ENCODE measurements around the gene WASF3. TPM values are rescaled to one million over a fixed set of nuclear protein-coding genes. Genes with fewer than 3 reads are reported as not detected.
"Not testable (repeated sequence)": the region's sequence is repeated elsewhere in the genome, so short reads cannot be mapped to it uniquely, and the experiment has no call there.

WASF3 gene
- polyA plus RNA-seq, 2 donors, result 1.4 to 1.5 TPM

- H3K36me3 ChIP-seq (ENCODE audit: control insufficient read depth in 2 of 2, insufficient read depth in 2 of 2, low read length in 1 of 2); H3K4me3 ChIP-seq (ENCODE audit: low read depth in 1 of 2, low read length in 2 of 2); H3K27me3 ChIP-seq (ENCODE audit: control insufficient read depth in 1 of 2, insufficient read depth in 2 of 2, low read length in 2 of 2); H3K4me1 ChIP-seq (ENCODE audit: control insufficient read depth in 2 of 2, insufficient read depth in 2 of 2, low read length in 1 of 2); H3K9me3 ChIP-seq (ENCODE audit: control insufficient read depth in 2 of 2, insufficient read depth in 1 of 2, low read depth in 1 of 2, low read length in 1 of 2); H3K27ac ChIP-seq (ENCODE audit: low read depth in 2 of 2, low read length in 1 of 2): not testable (repeated sequence)
- 91 to 92% methylated on average over 6 of the region's 6 CpGs for WGBS, 2 donors
These were observed 78.2 kb downstream of the WASF3 start for GRCh38 chr13:26635634-26636033.

DNA sequence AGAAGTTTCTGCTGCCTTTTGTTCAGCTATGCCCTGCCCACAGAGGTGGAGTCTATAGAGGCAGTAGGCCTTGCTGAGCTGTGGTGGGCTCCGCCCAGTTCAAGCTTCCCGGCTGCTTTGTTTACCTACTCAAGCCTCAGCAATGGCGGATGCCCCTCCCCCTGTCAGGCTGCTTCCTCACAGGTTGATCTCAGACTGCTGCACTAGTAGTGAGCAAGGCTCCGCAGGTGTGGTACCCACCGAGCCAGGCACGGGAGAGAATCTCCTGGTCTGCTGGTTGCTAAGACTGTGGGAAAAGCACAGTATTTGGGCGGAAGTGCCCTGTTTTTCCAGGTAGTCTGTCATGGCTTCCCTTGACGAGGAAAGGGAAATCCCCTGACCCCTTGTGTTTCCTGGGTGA is 78.6 kb downstream of the WASF3 start:
- not testable (repeated sequence) for H3K4me1 ChIP-seq (ENCODE audit: control insufficient read depth in 2 of 2, insufficient read depth in 2 of 2, low read length in 1 of 2); H3K27me3 ChIP-seq (ENCODE audit: control insufficient read depth in 1 of 2, insufficient read depth in 2 of 2, low read length in 2 of 2); H3K27ac ChIP-seq (ENCODE audit: low read depth in 2 of 2, low read length in 1 of 2); H3K4me3 ChIP-seq (ENCODE audit: low read depth in 1 of 2, low read length in 2 of 2); H3K9me3 ChIP-seq (ENCODE audit: control insufficient read depth in 2 of 2, insufficient read depth in 1 of 2, low read depth in 1 of 2, low read length in 1 of 2); H3K36me3 ChIP-seq (ENCODE audit: control insufficient read depth in 2 of 2, insufficient read depth in 2 of 2, low read length in 1 of 2)
- WGBS, 2 donors, result 77 to 80% methylated on average over 8 of the region's 8 CpGs

- no peaks in the 10 kb centered on the region for H3K9me3 ChIP-seq (ENCODE audit: control insufficient read depth in 2 of 2, insufficient read depth in 1 of 2, low read depth in 1 of 2, low read length in 1 of 2)
- H3K27me3 ChIP-seq (ENCODE audit: control insufficient read depth in 1 of 2, insufficient read depth in 2 of 2, low read length in 2 of 2), result no peaks in the 10 kb centered on the region
- no peaks in the 10 kb centered on the region for H3K4me1 ChIP-seq (ENCODE audit: control insufficient read depth in 2 of 2, insufficient read depth in 2 of 2, low read length in 1 of 2)
- H3K36me3 ChIP-seq (ENCODE audit: control insufficient read depth in 2 of 2, insufficient read depth in 2 of 2, low read length in 1 of 2), result no peaks in the 10 kb centered on the region
- no peak overlapping the region for H3K27ac ChIP-seq (ENCODE audit: low read depth in 2 of 2, low read length in 1 of 2)
- no peak overlapping the region for H3K4me3 ChIP-seq (ENCODE audit: low read depth in 1 of 2, low read length in 2 of 2)
These were observed 89.1 kb downstream of the WASF3 start for GRCh38 chr13:26646603-26647002.

GRCh38 chr13:26651234-26651633 is 93.8 kb downstream of the WASF3 start:
- Histone ChIP-seq H3K4me1 (ENCODE audit: control insufficient read depth in 2 of 2, insufficient read depth in 2 of 2, low read length in 1 of 2) (no peaks in the 10 kb centered on the region), H3K36me3 (ENCODE audit: control insufficient read depth in 2 of 2, insufficient read depth in 2 of 2, low read length in 1 of 2) (no peaks in the 10 kb centered on the region), H3K4me3 (ENCODE audit: low read depth in 1 of 2, low read length in 2 of 2) (no peak overlapping the region), H3K27ac (ENCODE audit: low read depth in 2 of 2, low read length in 1 of 2) (no peak overlapping the region), H3K9me3 (ENCODE audit: control insufficient read depth in 2 of 2, insufficient read depth in 1 of 2, low read depth in 1 of 2, low read length in 1 of 2) (no peaks in the 10 kb centered on the region), H3K27me3 (ENCODE audit: control insufficient read depth in 1 of 2, insufficient read depth in 2 of 2, low read length in 2 of 2) (no peaks in the 10 kb centered on the region)
- WGBS, 2 donors, result 96 to 98% methylated on average over 1 of the region's 1 CpG

DNA sequence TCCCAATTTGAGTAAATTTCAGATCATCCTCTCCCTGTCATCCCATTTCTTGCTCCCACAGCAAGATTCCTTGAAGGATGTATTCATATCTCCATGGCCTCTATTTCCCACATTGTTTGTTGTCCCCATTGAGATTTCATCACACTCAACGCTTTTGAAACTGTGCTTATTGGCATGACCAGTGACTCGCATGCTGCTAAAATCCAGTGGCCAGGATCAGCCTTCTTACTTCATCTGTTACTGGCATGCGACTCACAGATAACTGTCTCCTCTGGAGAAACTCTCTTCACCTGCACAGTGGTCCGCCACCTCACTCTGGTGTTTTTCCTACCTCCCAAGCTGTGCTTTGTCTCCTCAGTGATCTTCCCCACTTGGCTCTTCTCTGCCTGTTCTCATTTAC is 95.8 kb downstream of the WASF3 start:
- Histone ChIP-seq H3K36me3 (ENCODE audit: control insufficient read depth in 2 of 2, insufficient read depth in 2 of 2, low read length in 1 of 2) (no peaks in the 10 kb centered on the region), H3K27ac (ENCODE audit: low read depth in 2 of 2, low read length in 1 of 2) (no peak overlapping the region), H3K27me3 (ENCODE audit: control insufficient read depth in 1 of 2, insufficient read depth in 2 of 2, low read length in 2 of 2) (no peaks in the 10 kb centered on the region), H3K4me3 (ENCODE audit: low read depth in 1 of 2, low read length in 2 of 2) (no peak overlapping the region), H3K9me3 (ENCODE audit: control insufficient read depth in 2 of 2, insufficient read depth in 1 of 2, low read depth in 1 of 2, low read length in 1 of 2) (no peaks in the 10 kb centered on the region), H3K4me1 (ENCODE audit: control insufficient read depth in 2 of 2, insufficient read depth in 2 of 2, low read length in 1 of 2) (no peaks in the 10 kb centered on the region)
- WGBS, 2 donors, result 94 to 95% methylated on average over 4 of the region's 4 CpGs

DNA sequence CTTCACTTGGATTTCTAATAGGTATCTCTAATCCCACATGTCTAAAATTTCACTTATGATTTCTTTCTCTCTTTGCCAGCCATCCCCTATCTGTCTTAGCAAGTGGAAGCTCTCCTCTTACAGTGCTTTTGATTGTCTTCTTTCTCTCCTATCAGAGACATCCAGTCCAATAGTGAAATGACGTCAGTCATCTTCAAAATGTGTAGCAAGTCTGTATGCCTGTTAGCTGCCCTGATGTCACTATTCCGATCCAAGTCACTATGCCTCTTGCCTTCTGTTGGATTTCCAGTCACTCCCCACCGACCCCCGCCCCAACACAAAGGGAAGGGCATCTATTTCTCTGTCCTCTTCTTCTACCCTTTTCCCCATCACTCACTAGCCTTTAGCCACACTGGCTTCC is 96.4 kb downstream of the WASF3 start:
- no peak overlapping the region for H3K27ac ChIP-seq (ENCODE audit: low read depth in 2 of 2, low read length in 1 of 2)
- no peaks in the 10 kb centered on the region for H3K27me3 ChIP-seq (ENCODE audit: control insufficient read depth in 1 of 2, insufficient read depth in 2 of 2, low read length in 2 of 2)
- no peaks in the 10 kb centered on the region for H3K36me3 ChIP-seq (ENCODE audit: control insufficient read depth in 2 of 2, insufficient read depth in 2 of 2, low read length in 1 of 2)
- 93 to 94% methylated on average over 4 of the region's 4 CpGs for WGBS, 2 donors
- H3K4me3 ChIP-seq (ENCODE audit: low read depth in 1 of 2, low read length in 2 of 2), result no peak overlapping the region
- H3K9me3 ChIP-seq (ENCODE audit: control insufficient read depth in 2 of 2, insufficient read depth in 1 of 2, low read depth in 1 of 2, low read length in 1 of 2), result no peaks in the 10 kb centered on the region
- no peaks in the 10 kb centered on the region for H3K4me1 ChIP-seq (ENCODE audit: control insufficient read depth in 2 of 2, insufficient read depth in 2 of 2, low read length in 1 of 2)

DNA sequence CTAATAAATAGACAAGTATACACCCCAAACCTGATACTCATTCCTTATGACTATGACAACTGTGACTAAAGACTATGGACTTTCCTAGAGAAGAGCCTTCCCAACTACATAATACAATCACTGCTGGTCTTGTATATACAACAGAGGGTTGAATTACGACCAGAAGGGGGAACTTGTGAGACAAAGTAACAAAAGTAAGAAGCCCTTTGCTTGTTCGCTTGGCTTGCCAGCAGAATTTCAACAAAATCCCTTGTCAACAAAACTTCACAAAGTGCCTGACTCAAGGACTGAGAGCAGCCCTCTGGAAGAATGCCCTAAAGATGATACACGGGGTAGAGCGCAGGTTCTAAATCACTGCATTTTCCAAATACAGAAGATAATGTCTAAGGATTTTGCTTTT is 99.4 kb downstream of the WASF3 start:
- no peaks in the 10 kb centered on the region for H3K27me3 ChIP-seq (ENCODE audit: control insufficient read depth in 1 of 2, insufficient read depth in 2 of 2, low read length in 2 of 2)
- no peaks in the 10 kb centered on the region for H3K4me1 ChIP-seq (ENCODE audit: control insufficient read depth in 2 of 2, insufficient read depth in 2 of 2, low read length in 1 of 2)
- H3K4me3 ChIP-seq (ENCODE audit: low read depth in 1 of 2, low read length in 2 of 2), result no peak overlapping the region
- 67 to 70% methylated on average over 4 of the region's 4 CpGs for WGBS, 2 donors
- H3K27ac ChIP-seq (ENCODE audit: low read depth in 2 of 2, low read length in 1 of 2), result no peak overlapping the region
- H3K36me3 ChIP-seq (ENCODE audit: control insufficient read depth in 2 of 2, insufficient read depth in 2 of 2, low read length in 1 of 2), result no peaks in the 10 kb centered on the region
- H3K9me3 ChIP-seq (ENCODE audit: control insufficient read depth in 2 of 2, insufficient read depth in 1 of 2, low read depth in 1 of 2, low read length in 1 of 2), result no peaks in the 10 kb centered on the region

DNA sequence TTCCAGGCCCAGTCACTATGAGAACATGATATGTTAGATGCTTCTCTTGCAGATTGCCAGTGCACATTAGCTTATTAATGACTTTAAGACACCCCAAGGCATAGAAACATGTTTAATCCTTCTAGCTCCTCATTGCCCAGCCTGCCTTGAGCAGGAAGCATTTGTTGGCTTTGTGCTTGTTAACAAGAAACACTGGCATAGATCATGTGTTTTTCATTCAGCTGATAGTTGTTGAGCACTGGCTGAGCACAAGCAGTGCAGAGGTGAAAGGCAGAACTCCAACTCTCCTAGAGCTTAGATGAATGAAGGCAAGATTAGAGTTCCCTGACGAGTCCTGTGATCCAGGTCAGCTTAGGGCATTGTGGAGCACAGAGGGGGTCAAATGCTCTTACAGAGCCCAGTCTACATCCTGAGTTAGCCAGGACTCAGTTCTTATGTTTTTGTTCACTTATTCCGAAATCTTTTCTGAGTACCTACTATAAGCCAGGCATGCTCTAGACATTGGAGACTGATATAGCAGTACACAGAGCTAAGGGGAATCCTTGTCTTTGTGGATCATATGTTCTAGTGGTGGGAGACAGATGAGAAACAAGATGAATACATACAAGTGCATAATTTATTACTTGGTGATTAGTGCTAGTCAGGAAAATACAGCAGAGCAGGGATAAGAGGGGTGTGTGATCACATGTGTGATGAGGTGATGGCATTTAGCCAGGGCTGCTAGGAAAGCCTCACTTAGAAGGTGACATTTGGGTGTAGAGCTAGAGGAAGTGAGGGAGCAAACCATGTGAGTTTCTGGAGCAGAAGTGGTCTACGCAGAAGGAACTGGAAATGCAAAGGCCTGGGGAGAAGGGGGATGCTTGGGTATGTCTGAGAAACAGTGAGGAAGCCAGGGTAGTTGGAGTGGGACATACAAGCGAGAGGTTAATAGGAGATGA is 101.2 kb downstream of the WASF3 start:
- Histone ChIP-seq H3K27me3 (ENCODE audit: control insufficient read depth in 1 of 2, insufficient read depth in 2 of 2, low read length in 2 of 2) (no peaks in the 10 kb centered on the region), H3K4me1 (ENCODE audit: control insufficient read depth in 2 of 2, insufficient read depth in 2 of 2, low read length in 1 of 2) (no peaks in the 10 kb centered on the region), H3K27ac (ENCODE audit: low read depth in 2 of 2, low read length in 1 of 2) (no peak overlapping the region), H3K36me3 (ENCODE audit: control insufficient read depth in 2 of 2, insufficient read depth in 2 of 2, low read length in 1 of 2) (no peaks in the 10 kb centered on the region), H3K4me3 (ENCODE audit: low read depth in 1 of 2, low read length in 2 of 2) (no peak overlapping the region), H3K9me3 (ENCODE audit: control insufficient read depth in 2 of 2, insufficient read depth in 1 of 2, low read depth in 1 of 2, low read length in 1 of 2) (no peaks in the 10 kb centered on the region)
- WGBS, 2 donors, result 80 to 82% methylated on average over 4 of the region's 4 CpGs

DNA sequence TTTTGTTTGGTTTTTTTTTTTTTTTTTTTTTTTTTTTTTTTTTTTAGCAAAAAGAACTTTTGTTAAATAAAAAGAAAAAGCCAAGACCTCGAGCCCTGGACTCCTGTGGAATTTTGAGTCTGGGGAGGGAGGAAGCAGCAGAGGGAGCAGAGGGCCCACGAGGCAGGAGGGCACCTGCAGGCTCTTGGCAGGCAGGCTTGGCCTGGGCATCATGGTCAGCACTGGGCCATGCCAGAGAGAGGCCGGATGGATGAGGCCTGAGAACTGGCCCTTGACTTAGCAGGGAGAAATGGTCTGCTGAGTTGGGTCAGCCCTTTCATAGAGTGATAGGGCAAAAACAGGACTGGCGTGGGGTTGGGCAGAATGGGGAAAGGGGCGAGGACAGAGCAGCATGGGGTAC is 102.7 kb downstream of the WASF3 start:
- 81% methylated on average over 5 of the region's 5 CpGs for WGBS, 2 donors
- no peak overlapping the region for H3K27ac ChIP-seq (ENCODE audit: low read depth in 2 of 2, low read length in 1 of 2)
- H3K9me3 ChIP-seq (ENCODE audit: control insufficient read depth in 2 of 2, insufficient read depth in 1 of 2, low read depth in 1 of 2, low read length in 1 of 2), result no peaks in the 10 kb centered on the region
- H3K4me3 ChIP-seq (ENCODE audit: low read depth in 1 of 2, low read length in 2 of 2), result no peak overlapping the region
- no peaks in the 10 kb centered on the region for H3K27me3 ChIP-seq (ENCODE audit: control insufficient read depth in 1 of 2, insufficient read depth in 2 of 2, low read length in 2 of 2)
- no peaks in the 10 kb centered on the region for H3K36me3 ChIP-seq (ENCODE audit: control insufficient read depth in 2 of 2, insufficient read depth in 2 of 2, low read length in 1 of 2)
- H3K4me1 ChIP-seq (ENCODE audit: control insufficient read depth in 2 of 2, insufficient read depth in 2 of 2, low read length in 1 of 2), result no peaks in the 10 kb centered on the region

GRCh38 chr13:26660766-26661165 is 103.3 kb downstream of the WASF3 start:
- H3K27ac ChIP-seq (ENCODE audit: low read depth in 2 of 2, low read length in 1 of 2), result no peak overlapping the region
- no peaks in the 10 kb centered on the region for H3K9me3 ChIP-seq (ENCODE audit: control insufficient read depth in 2 of 2, insufficient read depth in 1 of 2, low read depth in 1 of 2, low read length in 1 of 2)
- H3K4me1 ChIP-seq (ENCODE audit: control insufficient read depth in 2 of 2, insufficient read depth in 2 of 2, low read length in 1 of 2), result no peaks in the 10 kb centered on the region
- H3K4me3 ChIP-seq (ENCODE audit: low read depth in 1 of 2, low read length in 2 of 2), result no peak overlapping the region
- no peaks in the 10 kb centered on the region for H3K36me3 ChIP-seq (ENCODE audit: control insufficient read depth in 2 of 2, insufficient read depth in 2 of 2, low read length in 1 of 2)
- no peaks in the 10 kb centered on the region for H3K27me3 ChIP-seq (ENCODE audit: control insufficient read depth in 1 of 2, insufficient read depth in 2 of 2, low read length in 2 of 2)
- WGBS, 2 donors, result 84 to 89% methylated on average over 6 of the region's 6 CpGs

Data from esophagus (tissue), 2 donors.